SK-N-MC (cell line): ENCODE results near the gene CDH22.

Source experiments
- DNase-seq: peaks from one replicate; pipeline ENCODE4 v3.0.0-alpha.2; 2011; ENCODE audit warnings: low read depth, low spot score
- H3K27ac ChIP-seq: fragments of 200-600 bp; sonication (generic); 2 replicates; pipeline ENCODE4 v1.5.1; 2016; ENCODE audit warnings: mixed run types
- H3K36me3 ChIP-seq: fragments of 200-600 bp; sonication (generic); 2 replicates; pipeline ENCODE4 v1.6.1; 2017; ENCODE audit warnings: antibody characterized with exemption, low read length, mixed read lengths; ENCODE audit not compliant: insufficient read depth
- H3K4me3 ChIP-seq: fragments of 200-600 bp; sonication (generic); 2 replicates; pipeline ENCODE4 v1.5.1; 2016
- H3K9ac ChIP-seq: fragments of 200-600 bp; sonication (generic); 2 replicates; pipeline ENCODE4 v1.8.0; 2017; ENCODE audit warnings: mixed run types, mixed read lengths; ENCODE audit not compliant: insufficient read length
- H3K9me3 ChIP-seq: fragments of 200-600 bp; sonication (generic); 2 replicates; pipeline ENCODE4 v1.6.1; 2017; ENCODE audit warnings: low read depth, mild to moderate bottlenecking, antibody characterized with exemption, low read length, moderate library complexity, mixed read lengths
- EZH2 ChIP-seq: fragments of 200-600 bp; sonication (generic); IDR thresholded peaks from one replicate; pipeline ENCODE4 v1.6.1; 2017; ENCODE audit warnings: antibody characterized with exemption
- FOXP2 ChIP-seq: optimal IDR thresholded peaks from 2 replicates; pipeline ENCODE3; 2011; ENCODE audit warnings: mild to moderate bottlenecking, moderate library complexity; ENCODE audit not compliant: insufficient read depth; ENCODE audit errors: extremely low read length, control extremely low read depth
- POLR2AphosphoS5 ChIP-seq: IDR thresholded peaks from 2 replicates; pipeline ENCODE4 v1.6.1; 2012; ENCODE audit warnings: mild to moderate bottlenecking, low read depth, low read length, borderline replicate concordance

CDH22 gene, protein sequence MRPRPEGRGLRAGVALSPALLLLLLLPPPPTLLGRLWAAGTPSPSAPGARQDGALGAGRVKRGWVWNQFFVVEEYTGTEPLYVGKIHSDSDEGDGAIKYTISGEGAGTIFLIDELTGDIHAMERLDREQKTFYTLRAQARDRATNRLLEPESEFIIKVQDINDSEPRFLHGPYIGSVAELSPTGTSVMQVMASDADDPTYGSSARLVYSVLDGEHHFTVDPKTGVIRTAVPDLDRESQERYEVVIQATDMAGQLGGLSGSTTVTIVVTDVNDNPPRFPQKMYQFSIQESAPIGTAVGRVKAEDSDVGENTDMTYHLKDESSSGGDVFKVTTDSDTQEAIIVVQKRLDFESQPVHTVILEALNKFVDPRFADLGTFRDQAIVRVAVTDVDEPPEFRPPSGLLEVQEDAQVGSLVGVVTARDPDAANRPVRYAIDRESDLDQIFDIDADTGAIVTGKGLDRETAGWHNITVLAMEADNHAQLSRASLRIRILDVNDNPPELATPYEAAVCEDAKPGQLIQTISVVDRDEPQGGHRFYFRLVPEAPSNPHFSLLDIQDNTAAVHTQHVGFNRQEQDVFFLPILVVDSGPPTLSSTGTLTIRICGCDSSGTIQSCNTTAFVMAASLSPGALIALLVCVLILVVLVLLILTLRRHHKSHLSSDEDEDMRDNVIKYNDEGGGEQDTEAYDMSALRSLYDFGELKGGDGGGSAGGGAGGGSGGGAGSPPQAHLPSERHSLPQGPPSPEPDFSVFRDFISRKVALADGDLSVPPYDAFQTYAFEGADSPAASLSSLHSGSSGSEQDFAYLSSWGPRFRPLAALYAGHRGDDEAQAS

DNA sequence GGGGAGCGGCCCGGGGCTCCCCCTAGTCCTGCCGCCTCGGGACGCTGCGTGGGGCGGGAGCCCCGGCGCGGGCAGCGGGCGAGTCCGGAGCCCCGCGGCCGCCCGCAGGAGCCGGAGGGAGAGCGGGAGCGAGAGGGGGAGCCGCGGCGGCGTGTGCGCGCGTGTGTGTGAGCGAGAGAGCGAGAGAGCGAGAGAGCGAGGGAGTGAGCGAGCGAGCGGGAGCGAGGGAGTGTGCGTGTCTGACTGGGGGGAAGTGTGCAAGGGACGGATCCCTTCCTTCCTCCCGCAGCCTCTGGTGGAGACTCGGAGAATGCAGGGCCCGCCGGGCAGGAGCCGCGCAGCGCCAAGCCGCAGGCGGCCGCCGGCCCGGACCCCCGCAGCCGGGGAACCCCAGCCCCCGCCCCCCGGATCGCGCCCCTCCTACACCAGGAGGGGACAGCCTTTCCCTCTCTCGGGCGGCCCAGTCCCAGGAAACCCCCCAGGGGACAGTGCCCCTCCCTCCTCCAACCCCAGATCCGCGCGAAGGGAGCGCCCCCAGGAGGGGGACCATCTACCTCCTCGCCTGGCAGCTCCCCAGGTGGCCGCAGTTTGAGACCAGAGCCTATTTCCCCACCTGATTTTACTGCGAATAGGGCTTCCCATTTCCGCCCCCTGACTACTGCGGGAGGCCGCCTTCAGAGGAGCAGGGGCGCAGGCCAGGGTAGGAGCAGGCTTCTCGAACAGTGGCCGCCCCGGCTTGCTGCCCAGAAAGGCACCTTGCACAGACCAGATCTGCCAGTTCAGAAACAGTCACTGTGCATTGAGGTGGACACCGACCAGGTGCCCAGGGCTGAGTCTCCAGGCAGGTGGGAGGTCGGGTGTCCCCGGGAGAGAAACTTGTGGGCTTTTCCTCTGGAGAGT lies at the start of gene CDH22:
Gene CDH22 (minus strand): TSS at position 241 of the 900 bp plus-strand sequence. CDS start 57,204 bp downstream, outside the sequence.
- no peak for DNase-seq
- Histone ChIP-seq H3K9me3 (no peaks in the 10 kb centered on the region), H3K27ac (no peak within 1 kb of the TSS), H3K36me3 (no peaks in the 10 kb centered on the region), H3K9ac (no peak within 1 kb of the TSS), H3K4me3 (no peak within 1 kb of the TSS)
- TF ChIP-seq FOXP2 (no peak), POLR2AphosphoS5 (no peak), EZH2 (peak; percentile 42)

DNA sequence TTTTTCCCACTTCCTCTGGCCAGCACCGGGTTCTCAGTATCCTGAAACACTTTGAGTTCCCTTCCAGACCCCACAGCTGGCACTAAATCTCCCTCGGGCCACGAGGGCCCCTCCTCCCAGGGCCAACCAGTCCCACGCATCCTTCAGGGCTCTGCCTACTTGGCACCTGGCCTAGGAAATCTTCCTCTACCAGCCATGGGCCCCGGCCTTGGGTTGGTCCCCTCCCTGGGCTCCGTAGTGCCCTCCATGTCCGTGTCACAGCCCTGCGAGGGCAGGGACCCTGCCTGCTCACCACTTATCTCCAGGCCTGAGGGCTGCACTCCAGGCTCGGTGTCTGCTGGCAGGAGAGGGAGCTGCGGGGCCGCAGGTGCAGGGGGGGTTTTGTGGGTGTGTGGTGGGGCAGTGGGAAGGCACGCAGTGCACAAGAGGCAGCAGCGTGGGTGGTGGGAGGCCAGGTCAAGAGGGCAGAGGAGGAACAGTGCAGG lies 48.8 kb upstream of the CDH22 start:
- Histone ChIP-seq H3K27ac (no peak overlapping the region), H3K9ac (no peak overlapping the region), H3K36me3 (no peaks in the 10 kb centered on the region), H3K4me3 (no peak overlapping the region), H3K9me3 (no peaks in the 10 kb centered on the region)
- no peak for TF ChIP-seq FOXP2
- 0 out of 2 replicates have a peak, but pooled peaks have one; percentile 10 for TF ChIP-seq POLR2AphosphoS5
- no peak for TF ChIP-seq EZH2
- no peak for DNase-seq

DNA sequence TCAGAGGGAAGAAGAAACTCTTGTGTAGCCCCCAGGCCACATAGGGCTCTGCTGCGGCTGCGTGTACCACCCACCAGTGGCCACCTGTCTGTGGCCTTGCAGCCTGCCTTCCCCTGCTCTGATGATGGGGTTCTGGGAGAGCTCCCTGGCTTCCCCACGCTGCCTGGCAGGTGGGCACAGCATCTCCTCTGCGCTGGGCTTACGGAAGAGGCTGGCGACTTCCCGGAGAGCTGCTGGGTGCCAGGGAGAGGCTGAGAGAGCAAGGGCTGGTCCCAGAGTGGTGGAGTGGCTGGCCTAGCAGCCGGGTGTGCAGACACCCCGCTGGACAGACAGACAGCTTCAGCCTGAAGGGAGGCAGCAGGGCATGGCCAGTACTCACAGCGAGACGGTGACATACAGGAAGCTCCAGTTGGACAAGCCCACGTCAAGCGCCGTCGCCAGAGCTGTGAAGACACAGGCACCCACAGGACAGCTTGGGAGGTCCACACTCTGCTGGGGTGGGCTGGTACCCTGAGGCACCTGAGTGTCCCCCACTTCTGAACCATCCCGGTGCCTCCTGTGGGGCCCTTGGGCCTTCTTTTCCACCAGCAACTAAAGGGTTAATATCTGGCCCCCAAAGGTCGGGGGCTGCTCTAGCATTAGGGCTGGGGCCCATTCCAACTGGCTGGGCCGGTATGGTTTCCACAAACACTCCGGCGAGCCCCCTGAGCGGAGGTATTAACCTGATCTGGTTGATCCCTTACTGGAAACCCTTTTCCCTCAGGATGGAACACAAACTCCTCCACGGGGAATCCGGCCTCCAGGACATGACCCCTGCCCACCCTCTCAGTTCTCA lies 48.1 kb upstream of the CDH22 start:
- Histone ChIP-seq H3K27ac (no peak overlapping the region), H3K9ac (no peak overlapping the region), H3K4me3 (no peak overlapping the region), H3K36me3 (no peaks in the 10 kb centered on the region), H3K9me3 (no peaks in the 10 kb centered on the region)
- no peak for DNase-seq
- TF ChIP-seq EZH2 (no peak), FOXP2 (no peak), POLR2AphosphoS5 (peak; percentile 15; the same call in 1 of the 2 replicates)

DNA sequence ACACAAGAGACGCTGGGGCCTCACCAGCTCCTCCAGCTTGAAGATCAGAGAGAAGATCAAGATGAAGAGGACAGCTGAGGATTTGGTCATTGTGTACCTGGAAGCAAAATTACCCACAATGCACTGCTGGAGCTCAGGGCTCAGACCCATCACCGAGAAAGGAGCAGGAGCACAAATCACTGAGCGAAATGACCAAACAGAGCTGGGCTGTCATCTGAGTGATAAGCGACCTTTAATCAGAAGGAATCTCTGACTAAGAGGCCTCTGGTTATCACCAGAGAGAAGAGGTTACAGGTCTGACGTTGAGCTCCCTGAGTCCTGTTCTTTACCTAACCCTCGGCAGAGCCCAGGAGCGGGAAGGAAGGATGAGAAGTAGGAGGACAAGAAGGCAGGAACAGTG lies 47.5 kb upstream of the CDH22 start:
- H3K9ac ChIP-seq: no peak overlapping the region
- no peaks in the 10 kb centered on the region for H3K36me3 ChIP-seq
- no peak overlapping the region for H3K27ac ChIP-seq
- H3K9me3 ChIP-seq: no peaks in the 10 kb centered on the region
- TF ChIP-seq EZH2 (no peak), FOXP2 (no peak), POLR2AphosphoS5 (no peak)
- no peak for DNase-seq
- H3K4me3 ChIP-seq: no peak overlapping the region

DNA sequence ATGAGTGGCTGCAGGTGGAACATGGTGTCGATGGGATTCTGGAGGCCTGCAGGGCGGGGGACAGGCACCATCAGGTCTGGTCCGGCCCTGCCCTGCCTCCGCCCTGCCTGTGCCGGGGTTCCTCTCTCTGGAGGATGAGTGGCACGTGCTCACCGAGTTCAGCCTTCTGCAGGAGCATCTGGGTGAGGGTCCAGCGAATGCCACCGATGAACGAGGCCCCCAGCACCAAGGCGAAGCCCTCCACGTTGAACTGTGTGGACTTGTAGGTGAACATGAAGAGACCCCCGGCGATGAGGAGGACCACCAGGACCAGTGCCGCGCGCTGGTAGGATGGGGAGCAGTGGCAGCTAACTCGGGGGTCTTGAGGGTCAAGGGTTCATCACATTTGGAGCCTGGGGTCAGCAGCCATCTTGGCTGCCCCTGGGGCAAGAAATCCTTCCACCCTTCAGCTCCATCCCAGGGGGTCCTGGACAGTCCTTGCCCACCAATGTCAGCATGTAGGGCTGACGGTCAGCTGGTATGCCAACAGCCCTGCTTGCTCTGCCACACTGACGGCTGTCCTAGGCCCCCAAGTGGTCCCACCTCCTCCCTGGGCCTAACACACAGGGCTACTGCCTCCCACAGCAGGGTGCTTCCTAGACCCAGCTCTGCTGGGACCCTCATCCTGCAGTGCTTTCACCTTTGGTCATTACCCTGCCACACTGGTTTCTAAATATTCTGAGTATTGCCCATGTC lies 46.8 kb upstream of the CDH22 start:
- Histone ChIP-seq H3K4me3 (no peak overlapping the region), H3K36me3 (no peaks in the 10 kb centered on the region), H3K27ac (no peak overlapping the region), H3K9me3 (no peaks in the 10 kb centered on the region), H3K9ac (no peak overlapping the region)
- DNase-seq: no peak
- TF ChIP-seq FOXP2 (no peak), EZH2 (no peak), POLR2AphosphoS5 (no peak)

DNA sequence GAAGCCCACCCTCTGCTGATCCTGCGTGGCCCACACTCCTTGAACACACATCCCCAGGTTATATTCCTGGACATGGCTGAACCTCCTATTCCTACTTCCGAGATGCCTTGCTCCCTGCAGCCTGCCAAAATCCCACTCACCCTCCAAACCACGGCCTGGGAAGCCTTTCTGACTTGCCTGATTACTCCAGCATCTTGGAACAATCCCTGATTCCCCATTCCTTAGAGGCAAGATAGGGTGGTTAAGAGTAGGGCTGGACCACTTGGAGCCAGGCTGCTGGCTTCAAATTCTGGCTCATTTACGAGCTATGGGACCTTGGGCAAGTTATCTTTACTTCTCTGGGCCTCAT lies 45.9 kb upstream of the CDH22 start:
- no peak overlapping the region for H3K4me3 ChIP-seq
- no peaks in the 10 kb centered on the region for H3K36me3 ChIP-seq
- TF ChIP-seq EZH2 (no peak), POLR2AphosphoS5 (peak; percentile 19; the same call in 1 of the 2 replicates), FOXP2 (no peak)
- no peaks in the 10 kb centered on the region for H3K9me3 ChIP-seq
- no peak for DNase-seq
- H3K9ac ChIP-seq: no peak overlapping the region
- H3K27ac ChIP-seq: no peak overlapping the region
